H1 (cell line): ENCODE measurements around the gene BTK. TPM values are rescaled to one million over a fixed set of nuclear protein-coding genes. Genes with fewer than 3 reads are reported as not detected.

ENCODE experiments used
- GTF2F1 ChIP-seq: IDR thresholded peaks from 2 replicates; pipeline ENCODE4 v1.6.1; 2012; ENCODE audit warnings: low read depth, low read length, improper control_type of control experiment, borderline replicate concordance
- SP2 ChIP-seq: IDR thresholded peaks from 2 replicates; pipeline ENCODE4 v1.6.1; 2012; ENCODE audit warnings: mild to moderate bottlenecking, low read length, inconsistent platforms
- YY1 ChIP-seq: IDR thresholded peaks from 2 replicates; pipeline ENCODE4 v1.6.1; 2011; ENCODE audit warnings: low read depth, mild to moderate bottlenecking, low read length
- polyA plus RNA-seq, 7 experiments: library from polyadenylated mRNA; depleted of rRNA in 3 of 7; stranded (reverse) in 5 of 7; unstranded in 2 of 7; fragments of >200 nt in 5 of 7; fragments of 200-250 nt in 2 of 7; gene quantifications; 1 replicate in 5 of 7; 2 replicates in 1 of 7; 4 replicates in 1 of 7; pipeline versions ENCODE4 v1.2.1 to v1.2.3, GENCODE V29; 2011 to 2013; ENCODE audit warnings: missing spikeins in 2 of 7, mixed read lengths in 2 of 7
- total RNA-seq: library from RNA; stranded (reverse); fragmentation: NEBNext Ultra II Directional; extraction: Animal tissue kit (Norgen Biotek cat#: 25700); gene quantifications from 2 replicates; pipeline ENCODE4 v1.2.1, GENCODE V29; 2021
- TF ChIP-seq, protein P1 (sequence below): IDR thresholded peaks from 2 replicates; pipeline ENCODE4 v1.6.1; 2011; ENCODE audit warnings: low read depth, mild to moderate bottlenecking, low read length; ENCODE audit not compliant: insufficient read depth
- TF ChIP-seq, protein P2 (sequence below): IDR thresholded peaks from 2 replicates; pipeline ENCODE4 v1.6.1; 2012; ENCODE audit warnings: inconsistent platforms

Gene BTK
- total and polyA plus RNA-seq, 2 of the 8 experiments (the other 6 are each of a cell fraction or from before 2014, with no cell fraction given) = 0.06 to 0.20 TPM

GRCh38 chrX:101390664-101391525 lies 4.9 kb upstream of the BTK start, which contains the start of gene RPL36A (continued):
- TF ChIP-seq, protein P1, sequence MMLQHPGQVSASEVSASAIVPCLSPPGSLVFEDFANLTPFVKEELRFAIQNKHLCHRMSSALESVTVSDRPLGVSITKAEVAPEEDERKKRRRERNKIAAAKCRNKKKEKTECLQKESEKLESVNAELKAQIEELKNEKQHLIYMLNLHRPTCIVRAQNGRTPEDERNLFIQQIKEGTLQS = no peak
- TF ChIP-seq YY1 = 0 out of 2 replicates have a peak, but pooled peaks have one; percentile 28
- peak; percentile 64 for TF ChIP-seq SP2
- TF ChIP-seq, protein P2, sequence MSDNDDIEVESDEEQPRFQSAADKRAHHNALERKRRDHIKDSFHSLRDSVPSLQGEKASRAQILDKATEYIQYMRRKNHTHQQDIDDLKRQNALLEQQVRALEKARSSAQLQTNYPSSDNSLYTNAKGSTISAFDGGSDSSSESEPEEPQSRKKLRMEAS = peak; percentile 58; the same call in 1 of the 2 replicates
- 0 out of 2 replicates have a peak, but pooled peaks have one; percentile 53 for TF ChIP-seq GTF2F1
